ENCODE measurements around the gene RPL23. TPM values are rescaled to one million over a fixed set of nuclear protein-coding genes. Genes with fewer than 3 reads are reported as not detected.

Gene RPL23
- total RNA-seq, 1 experiment from 2014 or later = 1,631 TPM

DNA sequence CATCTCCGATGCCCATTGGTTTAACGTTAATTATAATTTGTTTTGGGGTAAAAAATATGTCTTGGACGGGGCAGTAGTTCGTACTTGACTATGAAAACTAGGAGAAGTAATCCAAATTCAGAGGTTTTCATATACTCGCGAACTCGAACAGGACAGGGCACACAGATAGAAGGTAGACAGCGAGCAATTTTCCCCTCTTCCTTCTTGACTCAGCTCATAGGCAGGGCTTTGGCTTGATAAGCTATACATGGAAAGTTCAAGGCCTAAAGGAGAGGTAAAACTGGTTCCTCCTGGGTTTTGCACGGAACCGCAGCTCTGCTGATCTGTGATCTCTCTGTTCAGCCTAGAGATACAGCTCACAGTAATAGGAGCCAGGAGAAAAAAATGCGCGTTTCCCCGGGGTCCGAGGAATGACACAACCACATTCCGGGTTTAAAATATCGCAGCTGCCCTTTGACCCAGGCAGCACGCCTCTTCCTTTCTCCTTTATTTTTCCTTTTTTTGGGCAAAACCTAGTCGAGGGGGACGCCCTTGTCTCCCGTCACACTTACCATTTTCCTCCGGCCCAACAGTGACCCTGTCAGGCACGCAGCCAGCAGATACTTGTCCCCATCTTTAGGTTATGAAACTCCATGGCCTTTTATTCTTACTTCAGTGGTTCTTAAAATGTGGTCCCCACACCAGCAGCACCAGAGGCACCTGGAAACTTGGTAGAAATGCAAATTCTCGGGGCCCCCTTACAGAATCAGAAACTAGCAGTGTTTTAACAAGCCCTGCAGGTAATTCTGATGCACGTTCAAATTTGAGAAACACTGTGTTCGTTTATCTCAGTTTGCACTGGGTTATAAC, 14.7 kb upstream of the RPL23 start:
- intact Hi-C loops (cut with micrococcal nuclease) = loop anchor here (2.0 to 5.0 kb wide), 2 partner anchors 116 to 285 kb away; partner anchors contain the start of gene PSMB3
- Histone ChIP-seq H3K9me2 (ENCODE audit: insufficient read depth) (no peaks in the 10 kb centered on the region), H3K4me3 (replicated peaks in 1 of 2; ENCODE audit: low read depth in 1 of 2, low read length in 2 of 2) (peak overlapping the region; percentile 83 to 98), H2AFZ (ENCODE audit: low read depth, low read length, poor library complexity, severe bottlenecking) (peak overlapping the region; percentile 95), H3K4me1 (ENCODE audit: control insufficient read depth in 1 of 2, insufficient read depth in 2 of 2, low read length in 2 of 2) (peaks cover 57 to 85% of the 10 kb centered on the region in 2 experiments), H3K36me3 (ENCODE audit: control insufficient read depth in 1 of 2, insufficient read depth in 2 of 2, low read length in 2 of 2) (no peaks in the 10 kb centered on the region), H4K20me1 (ENCODE audit: insufficient read depth) (no peaks in the 10 kb centered on the region), H3K27me3 (ENCODE audit: insufficient read depth, low read length) (no peaks in the 10 kb centered on the region), H3K79me2 (ENCODE audit: insufficient read depth, low read length) (peaks cover 30% of the 10 kb centered on the region), H3K27ac (ENCODE audit: low read depth, low read length) (peak overlapping the region; percentile 97), H3K9me3 (ENCODE audit: control insufficient read depth in 1 of 2, insufficient read depth in 1 of 2, low read depth in 1 of 2, low read length in 2 of 2) (no peaks in the 10 kb centered on the region), H3K9ac (ENCODE audit: low read length) (peak overlapping the region; percentile 74), H3K4me2 (ENCODE audit: low read length) (peak overlapping the region; percentile 85)
- no peak for ATAC-seq
- no TSS peak for BruUV-seq (replicated peaks)
- ChIA-PET RAD21 (ENCODE audit: low non-redundant PET in 1 of 2, low total read pairs in 2 of 2, uncharacterized antibody in 2 of 2, unreplicated experiment in 2 of 2) (no interaction called here), CTCF (interaction anchor here (1.8 kb wide), 1 partner anchor 14 kb away, joined by 4 read pairs; the partner anchor contains the start of gene RPL23), POLR2A (interaction anchor here (0.8 to 3.6 kb wide), 3 partner anchors 14 to 296 kb away, joined by 3 to 46 read pairs (median 4); partner anchors contain the start of genes PSMB3 and RPL23)
- DNase-seq (ENCODE audit: low read depth, low spot score) = no peak
- TF ChIP-seq EZH2phosphoT487 (IDR thresholded peaks at IDR 0.05; ENCODE audit: borderline replicate concordance) (no peak), EZH2 (IDR thresholded peaks at IDR 0.05) (no peak), FOSL1 (IDR thresholded peaks at IDR 0.05; ENCODE audit: low read depth) (no peak), TCF7L2 (IDR thresholded peaks at IDR 0.05; ENCODE audit: borderline replicate concordance, extremely low read depth, insufficient read depth, insufficient read length) (no peak), ZNF274 (IDR thresholded peaks at IDR 0.05; ENCODE audit: low read depth, low read length) (no peak), EGR1 (IDR thresholded peaks at IDR 0.05; ENCODE audit: low read depth) (no peak), SRF (IDR thresholded peaks at IDR 0.05; ENCODE audit: low read depth) (no peak), RAD21 (IDR thresholded peaks at IDR 0.05; ENCODE audit: low read depth) (no peak), POLR2AphosphoS5 (IDR thresholded peaks at IDR 0.05; ENCODE audit: low read depth, low read length) (no peak), SIN3A (IDR thresholded peaks at IDR 0.05; ENCODE audit: low read depth) (no peak), POLR2A (IDR thresholded peaks at IDR 0.05; ENCODE audit: borderline replicate concordance, extremely low read depth, insufficient read depth, insufficient read length) (no peak), ELF1 (IDR thresholded peaks at IDR 0.05; ENCODE audit: borderline replicate concordance, low read depth) (no peak)
- TF ChIP-seq, protein P1, sequence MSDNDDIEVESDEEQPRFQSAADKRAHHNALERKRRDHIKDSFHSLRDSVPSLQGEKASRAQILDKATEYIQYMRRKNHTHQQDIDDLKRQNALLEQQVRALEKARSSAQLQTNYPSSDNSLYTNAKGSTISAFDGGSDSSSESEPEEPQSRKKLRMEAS (IDR thresholded peaks at IDR 0.05) = no peak
- TF ChIP-seq, protein P2, sequence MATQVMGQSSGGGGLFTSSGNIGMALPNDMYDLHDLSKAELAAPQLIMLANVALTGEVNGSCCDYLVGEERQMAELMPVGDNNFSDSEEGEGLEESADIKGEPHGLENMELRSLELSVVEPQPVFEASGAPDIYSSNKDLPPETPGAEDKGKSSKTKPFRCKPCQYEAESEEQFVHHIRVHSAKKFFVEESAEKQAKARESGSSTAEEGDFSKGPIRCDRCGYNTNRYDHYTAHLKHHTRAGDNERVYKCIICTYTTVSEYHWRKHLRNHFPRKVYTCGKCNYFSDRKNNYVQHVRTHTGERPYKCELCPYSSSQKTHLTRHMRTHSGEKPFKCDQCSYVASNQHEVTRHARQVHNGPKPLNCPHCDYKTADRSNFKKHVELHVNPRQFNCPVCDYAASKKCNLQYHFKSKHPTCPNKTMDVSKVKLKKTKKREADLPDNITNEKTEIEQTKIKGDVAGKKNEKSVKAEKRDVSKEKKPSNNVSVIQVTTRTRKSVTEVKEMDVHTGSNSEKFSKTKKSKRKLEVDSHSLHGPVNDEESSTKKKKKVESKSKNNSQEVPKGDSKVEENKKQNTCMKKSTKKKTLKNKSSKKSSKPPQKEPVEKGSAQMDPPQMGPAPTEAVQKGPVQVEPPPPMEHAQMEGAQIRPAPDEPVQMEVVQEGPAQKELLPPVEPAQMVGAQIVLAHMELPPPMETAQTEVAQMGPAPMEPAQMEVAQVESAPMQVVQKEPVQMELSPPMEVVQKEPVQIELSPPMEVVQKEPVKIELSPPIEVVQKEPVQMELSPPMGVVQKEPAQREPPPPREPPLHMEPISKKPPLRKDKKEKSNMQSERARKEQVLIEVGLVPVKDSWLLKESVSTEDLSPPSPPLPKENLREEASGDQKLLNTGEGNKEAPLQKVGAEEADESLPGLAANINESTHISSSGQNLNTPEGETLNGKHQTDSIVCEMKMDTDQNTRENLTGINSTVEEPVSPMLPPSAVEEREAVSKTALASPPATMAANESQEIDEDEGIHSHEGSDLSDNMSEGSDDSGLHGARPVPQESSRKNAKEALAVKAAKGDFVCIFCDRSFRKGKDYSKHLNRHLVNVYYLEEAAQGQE (IDR thresholded peaks at IDR 0.05; ENCODE audit: low read depth) = no peak
- TF ChIP-seq, protein P3, sequence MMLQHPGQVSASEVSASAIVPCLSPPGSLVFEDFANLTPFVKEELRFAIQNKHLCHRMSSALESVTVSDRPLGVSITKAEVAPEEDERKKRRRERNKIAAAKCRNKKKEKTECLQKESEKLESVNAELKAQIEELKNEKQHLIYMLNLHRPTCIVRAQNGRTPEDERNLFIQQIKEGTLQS (IDR thresholded peaks at IDR 0.05) = no peak
- TF ChIP-seq, protein P4, sequence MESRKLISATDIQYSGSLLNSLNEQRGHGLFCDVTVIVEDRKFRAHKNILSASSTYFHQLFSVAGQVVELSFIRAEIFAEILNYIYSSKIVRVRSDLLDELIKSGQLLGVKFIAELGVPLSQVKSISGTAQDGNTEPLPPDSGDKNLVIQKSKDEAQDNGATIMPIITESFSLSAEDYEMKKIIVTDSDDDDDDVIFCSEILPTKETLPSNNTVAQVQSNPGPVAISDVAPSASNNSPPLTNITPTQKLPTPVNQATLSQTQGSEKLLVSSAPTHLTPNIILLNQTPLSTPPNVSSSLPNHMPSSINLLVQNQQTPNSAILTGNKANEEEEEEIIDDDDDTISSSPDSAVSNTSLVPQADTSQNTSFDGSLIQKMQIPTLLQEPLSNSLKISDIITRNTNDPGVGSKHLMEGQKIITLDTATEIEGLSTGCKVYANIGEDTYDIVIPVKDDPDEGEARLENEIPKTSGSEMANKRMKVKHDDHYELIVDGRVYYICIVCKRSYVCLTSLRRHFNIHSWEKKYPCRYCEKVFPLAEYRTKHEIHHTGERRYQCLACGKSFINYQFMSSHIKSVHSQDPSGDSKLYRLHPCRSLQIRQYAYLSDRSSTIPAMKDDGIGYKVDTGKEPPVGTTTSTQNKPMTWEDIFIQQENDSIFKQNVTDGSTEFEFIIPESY (IDR thresholded peaks at IDR 0.05; ENCODE audit: extremely low read depth, insufficient replicate concordance, low read length) = no peak
- TF ChIP-seq, protein P5, sequence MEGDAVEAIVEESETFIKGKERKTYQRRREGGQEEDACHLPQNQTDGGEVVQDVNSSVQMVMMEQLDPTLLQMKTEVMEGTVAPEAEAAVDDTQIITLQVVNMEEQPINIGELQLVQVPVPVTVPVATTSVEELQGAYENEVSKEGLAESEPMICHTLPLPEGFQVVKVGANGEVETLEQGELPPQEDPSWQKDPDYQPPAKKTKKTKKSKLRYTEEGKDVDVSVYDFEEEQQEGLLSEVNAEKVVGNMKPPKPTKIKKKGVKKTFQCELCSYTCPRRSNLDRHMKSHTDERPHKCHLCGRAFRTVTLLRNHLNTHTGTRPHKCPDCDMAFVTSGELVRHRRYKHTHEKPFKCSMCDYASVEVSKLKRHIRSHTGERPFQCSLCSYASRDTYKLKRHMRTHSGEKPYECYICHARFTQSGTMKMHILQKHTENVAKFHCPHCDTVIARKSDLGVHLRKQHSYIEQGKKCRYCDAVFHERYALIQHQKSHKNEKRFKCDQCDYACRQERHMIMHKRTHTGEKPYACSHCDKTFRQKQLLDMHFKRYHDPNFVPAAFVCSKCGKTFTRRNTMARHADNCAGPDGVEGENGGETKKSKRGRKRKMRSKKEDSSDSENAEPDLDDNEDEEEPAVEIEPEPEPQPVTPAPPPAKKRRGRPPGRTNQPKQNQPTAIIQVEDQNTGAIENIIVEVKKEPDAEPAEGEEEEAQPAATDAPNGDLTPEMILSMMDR (IDR thresholded peaks at IDR 0.05 in 2 of 3, conservative IDR thresholded peaks at IDR 0.05 in 1 of 3; ENCODE audit: borderline replicate concordance in 1 of 3, insufficient read depth in 1 of 3, low read depth in 2 of 3, low read length in 2 of 3) = no peak
